Astrocyte (in vitro differentiated cells and primary cell): Measurements from ENCODE around the gene HOOK1. TPM values are rescaled to one million over a fixed set of nuclear protein-coding genes. Genes with fewer than 3 reads are reported as not detected.

Experiments used
- DNase-seq: peaks from one replicate; pipeline ENCODE4 v3.0.0-alpha.2; 2010; ENCODE audit warnings: low read depth
- FAIRE-seq: peaks from 2 replicates; lab custom pipeline; 2011; peaks lifted over from hg19 to GRCh38; lab: Jason Lieb, UNC
- H2AFZ ChIP-seq: 2 replicates; pipeline ENCODE4 v1.6.0; 2012; ENCODE audit warnings: low read depth, low read length, inconsistent platforms
- H3K27ac ChIP-seq: 2 replicates; pipeline ENCODE4 v1.5.1; 2011; ENCODE audit warnings: low read depth, low read length, inconsistent platforms
- H3K27me3 ChIP-seq: 2 replicates; pipeline ENCODE4 v1.6.0; 2011; ENCODE audit warnings: low read length, inconsistent platforms; ENCODE audit not compliant: insufficient read depth
- H3K36me3 ChIP-seq: 2 replicates; pipeline ENCODE4 v1.5.1; 2011; ENCODE audit warnings: low read length, inconsistent platforms; ENCODE audit not compliant: insufficient read depth
- H3K4me1 ChIP-seq: 2 replicates; pipeline ENCODE4 v1.5.1; 2011; ENCODE audit warnings: low read length, inconsistent platforms; ENCODE audit not compliant: insufficient read depth
- H3K4me2 ChIP-seq: 2 replicates; pipeline ENCODE4 v1.6.0; 2012; ENCODE audit warnings: low read length, inconsistent platforms
- H3K4me3 ChIP-seq: 2 replicates; pipeline ENCODE4 v1.5.1; 2011; ENCODE audit warnings: low read depth, mild to moderate bottlenecking, low read length, inconsistent platforms; ENCODE audit not compliant: insufficient read depth
- H3K79me2 ChIP-seq: 2 replicates; pipeline ENCODE4 v1.6.0; 2012; ENCODE audit warnings: mild to moderate bottlenecking, low read length, inconsistent platforms; ENCODE audit not compliant: insufficient read depth
- H3K9ac ChIP-seq: 2 replicates; pipeline ENCODE4 v1.6.0; 2012; ENCODE audit warnings: mild to moderate bottlenecking, low read length, inconsistent platforms
- H3K9me3 ChIP-seq: 2 replicates; pipeline ENCODE4 v1.5.1; 2012; ENCODE audit warnings: low read depth, mild to moderate bottlenecking, low read length, inconsistent platforms; ENCODE audit not compliant: insufficient read depth
- H4K20me1 ChIP-seq: 2 replicates; pipeline ENCODE4 v1.6.0; 2012; ENCODE audit warnings: low read length, inconsistent platforms; ENCODE audit not compliant: insufficient read depth
- H3K27ac Mint-ChIP-seq: one replicate; pipeline ENCODE4 v1.8.0; 2021; ENCODE audit warnings: mild to moderate bottlenecking, mixed read lengths; ENCODE audit not compliant: unreplicated experiment
- H3K27me3 Mint-ChIP-seq: one replicate; pipeline ENCODE4 v1.8.0; 2021; ENCODE audit warnings: low read depth, mixed read lengths; ENCODE audit not compliant: unreplicated experiment
- H3K36me3 Mint-ChIP-seq: one replicate; pipeline ENCODE4 v1.8.0; 2021; ENCODE audit warnings: low read depth, mixed read lengths; ENCODE audit not compliant: unreplicated experiment
- H3K4me1 Mint-ChIP-seq: one replicate; pipeline ENCODE4 v1.8.0; 2021; ENCODE audit warnings: low read depth, mixed read lengths; ENCODE audit not compliant: unreplicated experiment
- H3K4me3 Mint-ChIP-seq: one replicate; pipeline ENCODE4 v1.8.0; 2021; ENCODE audit warnings: mild to moderate bottlenecking, moderate library complexity, mixed read lengths; ENCODE audit not compliant: unreplicated experiment
- H3K9me3 Mint-ChIP-seq: one replicate; pipeline ENCODE4 v1.8.0; 2021; ENCODE audit warnings: mild to moderate bottlenecking, mixed read lengths; ENCODE audit not compliant: unreplicated experiment
- EZH2 ChIP-seq: IDR thresholded peaks from 2 replicates; pipeline ENCODE4 v1.6.1; 2012; ENCODE audit warnings: mild to moderate bottlenecking, low read length, inconsistent platforms; ENCODE audit not compliant: insufficient read depth
- total RNA-seq: library from RNA; stranded (reverse); gene quantifications from 2 replicates; pipeline ENCODE4 v1.2.1, GENCODE V29; 2021
- TF ChIP-seq, protein P1 (sequence below): IDR thresholded peaks from 2 replicates; pipeline ENCODE4 v1.5.1; 2011; ENCODE audit warnings: low read depth, mild to moderate bottlenecking, inconsistent platforms, low read length, moderate library complexity; ENCODE audit not compliant: insufficient read depth

The HOOK1 gene
- total RNA-seq, 1 donor from 2014 or later, result 1.8 TPM

DNA sequence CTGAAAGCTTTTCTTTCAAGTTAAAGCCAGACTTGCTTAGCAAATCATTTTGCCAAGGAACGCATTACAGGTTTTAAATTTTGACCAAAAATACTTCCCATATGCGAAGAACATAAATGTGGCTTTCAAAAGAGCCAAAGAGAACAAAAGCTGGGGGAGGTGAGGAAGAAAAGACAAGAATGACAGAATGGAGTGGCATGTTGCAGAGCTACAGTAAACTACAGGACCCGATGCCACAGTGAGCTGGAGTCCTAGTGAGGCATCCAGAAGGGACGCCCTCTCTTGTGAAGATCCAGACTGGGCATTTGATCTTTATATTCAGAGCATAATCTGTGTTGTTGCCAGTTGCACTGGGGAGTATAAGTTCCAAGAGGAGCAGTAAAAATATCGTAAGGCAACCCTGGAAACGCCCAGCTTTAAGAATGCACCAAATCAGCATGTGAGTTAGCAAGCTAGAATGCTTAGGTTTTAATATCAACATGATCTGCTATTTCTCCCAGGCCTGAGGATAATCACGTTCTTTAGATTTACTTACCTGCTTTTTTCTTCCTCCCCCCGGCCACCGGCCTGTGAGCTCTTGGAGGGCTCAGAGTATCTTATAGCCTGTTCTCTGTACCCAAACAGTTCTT, 48.4 kb upstream of the HOOK1 start:
- Mint-ChIP-seq H3K4me1 (peaks cover 4% of the 10 kb centered on the region), H3K27me3 (peaks cover 2% of the 10 kb centered on the region), H3K27ac (no peak overlapping the region), H3K4me3 (no peak overlapping the region), H3K36me3 (no peaks in the 10 kb centered on the region), H3K9me3 (no peaks in the 10 kb centered on the region)
- Histone ChIP-seq H3K36me3 (no peaks in the 10 kb centered on the region), H3K27me3 (no peaks in the 10 kb centered on the region), H2AFZ (no peak overlapping the region), H3K9ac (no peak overlapping the region), H3K4me2 (no peak overlapping the region), H4K20me1 (no peaks in the 10 kb centered on the region), H3K79me2 (no peaks in the 10 kb centered on the region), H3K4me1 (no peaks in the 10 kb centered on the region), H3K9me3 (no peaks in the 10 kb centered on the region), H3K27ac (no peak overlapping the region), H3K4me3 (no peak overlapping the region)
- DNase-seq (no peak), FAIRE-seq (peak; percentile 64)
- TF ChIP-seq EZH2, result no peak
- TF ChIP-seq, protein P1, sequence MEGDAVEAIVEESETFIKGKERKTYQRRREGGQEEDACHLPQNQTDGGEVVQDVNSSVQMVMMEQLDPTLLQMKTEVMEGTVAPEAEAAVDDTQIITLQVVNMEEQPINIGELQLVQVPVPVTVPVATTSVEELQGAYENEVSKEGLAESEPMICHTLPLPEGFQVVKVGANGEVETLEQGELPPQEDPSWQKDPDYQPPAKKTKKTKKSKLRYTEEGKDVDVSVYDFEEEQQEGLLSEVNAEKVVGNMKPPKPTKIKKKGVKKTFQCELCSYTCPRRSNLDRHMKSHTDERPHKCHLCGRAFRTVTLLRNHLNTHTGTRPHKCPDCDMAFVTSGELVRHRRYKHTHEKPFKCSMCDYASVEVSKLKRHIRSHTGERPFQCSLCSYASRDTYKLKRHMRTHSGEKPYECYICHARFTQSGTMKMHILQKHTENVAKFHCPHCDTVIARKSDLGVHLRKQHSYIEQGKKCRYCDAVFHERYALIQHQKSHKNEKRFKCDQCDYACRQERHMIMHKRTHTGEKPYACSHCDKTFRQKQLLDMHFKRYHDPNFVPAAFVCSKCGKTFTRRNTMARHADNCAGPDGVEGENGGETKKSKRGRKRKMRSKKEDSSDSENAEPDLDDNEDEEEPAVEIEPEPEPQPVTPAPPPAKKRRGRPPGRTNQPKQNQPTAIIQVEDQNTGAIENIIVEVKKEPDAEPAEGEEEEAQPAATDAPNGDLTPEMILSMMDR, result no peak

DNA sequence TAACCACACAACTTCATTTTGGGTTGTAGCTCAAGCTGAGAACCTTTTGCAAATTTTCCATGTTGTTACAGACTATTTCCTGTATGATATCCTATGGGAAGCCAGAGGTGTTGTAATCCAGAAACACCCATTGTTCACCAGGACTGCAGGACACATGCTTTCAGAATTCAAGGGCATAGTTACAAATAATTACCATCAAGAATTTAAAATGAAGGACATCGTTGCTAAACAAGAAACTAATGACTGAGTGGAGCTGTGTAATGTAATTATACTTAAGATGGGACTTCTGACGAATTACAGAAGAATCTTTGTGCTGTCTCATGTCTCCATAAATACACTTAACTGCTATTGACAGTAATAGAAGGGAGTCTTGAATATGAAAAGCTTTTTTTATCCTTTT, 47.6 kb upstream of the HOOK1 start:
- no peak for DNase-seq
- Mint-ChIP-seq H3K4me3 (no peak overlapping the region), H3K27me3 (peaks cover 2% of the 10 kb centered on the region), H3K4me1 (peaks cover 4% of the 10 kb centered on the region), H3K9me3 (no peaks in the 10 kb centered on the region), H3K27ac (no peak overlapping the region), H3K36me3 (no peaks in the 10 kb centered on the region)
- Histone ChIP-seq H3K4me3 (no peak overlapping the region), H3K79me2 (no peaks in the 10 kb centered on the region), H3K27ac (no peak overlapping the region), H3K4me1 (no peaks in the 10 kb centered on the region), H3K9me3 (no peaks in the 10 kb centered on the region), H3K27me3 (no peaks in the 10 kb centered on the region), H2AFZ (no peak overlapping the region), H3K36me3 (no peaks in the 10 kb centered on the region), H3K9ac (no peak overlapping the region), H3K4me2 (no peak overlapping the region), H4K20me1 (no peaks in the 10 kb centered on the region)
- FAIRE-seq, result peak; percentile 49
- TF ChIP-seq, protein P1, result no peak
- no peak for TF ChIP-seq EZH2
